Measurements from ENCODE around the gene AVPR2. TPM values are rescaled to one million over a fixed set of nuclear protein-coding genes. Genes with fewer than 3 reads are reported as not detected.

Gene AVPR2
- total RNA-seq, 1 donor from 2014 or later, result 3.0 TPM

DNA sequence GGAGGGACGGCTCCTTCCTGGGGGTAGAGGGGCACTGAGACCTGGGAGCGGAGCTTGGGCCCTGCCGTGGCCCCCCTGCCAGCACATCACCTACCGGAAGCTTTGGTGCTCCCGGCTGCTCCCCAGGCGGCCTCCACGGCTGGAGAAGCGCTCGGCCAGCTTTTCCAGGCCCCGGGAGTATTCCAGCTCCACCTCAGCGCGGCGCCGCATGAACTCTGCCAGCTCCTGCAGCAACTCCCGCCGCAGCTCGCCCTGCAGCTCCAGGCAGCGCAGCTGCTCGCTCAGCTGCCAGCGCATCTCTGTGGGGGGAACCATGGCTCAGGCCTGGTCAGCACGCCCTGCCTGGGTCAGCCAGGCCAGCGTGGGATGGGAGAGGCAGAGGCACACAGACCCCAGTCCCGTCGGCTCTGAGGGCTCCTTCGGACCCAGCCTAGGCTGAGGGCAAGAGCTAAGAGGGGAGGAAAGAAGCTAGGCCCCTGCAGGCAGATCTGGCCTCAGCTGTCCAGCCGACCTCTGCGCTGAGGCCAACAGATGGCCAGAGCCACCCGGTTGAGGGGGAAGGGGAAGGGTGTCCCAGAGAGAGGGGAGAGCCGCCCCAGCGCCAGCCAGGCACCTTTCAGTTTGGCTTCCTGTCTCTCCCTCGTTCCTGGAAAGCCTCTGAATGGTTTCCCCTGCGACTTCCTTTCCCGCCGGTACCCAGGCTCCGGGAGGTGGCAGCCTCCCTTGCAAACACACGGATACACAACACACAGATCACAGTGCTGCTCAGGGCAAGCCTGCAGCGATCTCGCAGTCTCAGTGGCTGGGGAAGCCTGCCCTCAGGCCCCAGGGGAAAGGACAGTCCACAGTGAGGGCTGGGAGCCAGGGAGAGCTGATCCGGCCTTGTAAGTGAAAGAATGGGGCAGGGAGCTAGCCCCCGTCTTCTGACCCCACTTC is 17.3 kb downstream of the AVPR2 start:
- no peaks in the 10 kb centered on the region for H3K36me3 ChIP-seq
- TF ChIP-seq, protein P1, sequence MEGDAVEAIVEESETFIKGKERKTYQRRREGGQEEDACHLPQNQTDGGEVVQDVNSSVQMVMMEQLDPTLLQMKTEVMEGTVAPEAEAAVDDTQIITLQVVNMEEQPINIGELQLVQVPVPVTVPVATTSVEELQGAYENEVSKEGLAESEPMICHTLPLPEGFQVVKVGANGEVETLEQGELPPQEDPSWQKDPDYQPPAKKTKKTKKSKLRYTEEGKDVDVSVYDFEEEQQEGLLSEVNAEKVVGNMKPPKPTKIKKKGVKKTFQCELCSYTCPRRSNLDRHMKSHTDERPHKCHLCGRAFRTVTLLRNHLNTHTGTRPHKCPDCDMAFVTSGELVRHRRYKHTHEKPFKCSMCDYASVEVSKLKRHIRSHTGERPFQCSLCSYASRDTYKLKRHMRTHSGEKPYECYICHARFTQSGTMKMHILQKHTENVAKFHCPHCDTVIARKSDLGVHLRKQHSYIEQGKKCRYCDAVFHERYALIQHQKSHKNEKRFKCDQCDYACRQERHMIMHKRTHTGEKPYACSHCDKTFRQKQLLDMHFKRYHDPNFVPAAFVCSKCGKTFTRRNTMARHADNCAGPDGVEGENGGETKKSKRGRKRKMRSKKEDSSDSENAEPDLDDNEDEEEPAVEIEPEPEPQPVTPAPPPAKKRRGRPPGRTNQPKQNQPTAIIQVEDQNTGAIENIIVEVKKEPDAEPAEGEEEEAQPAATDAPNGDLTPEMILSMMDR (IDR thresholded peaks at IDR 0.05), result no peak
- H3K27me3 ChIP-seq, result no peaks in the 10 kb centered on the region
- ATAC-seq (no peak), DNase-seq (no peak)
- intact Hi-C loops (cut with DNase I), result no loop called here
- no peak overlapping the region for H3K4me3 ChIP-seq
- peaks cover 13% of the 10 kb centered on the region for H3K4me1 ChIP-seq
- H3K9me3 ChIP-seq, result no peaks in the 10 kb centered on the region
- no peak overlapping the region for H3K27ac ChIP-seq

DNA sequence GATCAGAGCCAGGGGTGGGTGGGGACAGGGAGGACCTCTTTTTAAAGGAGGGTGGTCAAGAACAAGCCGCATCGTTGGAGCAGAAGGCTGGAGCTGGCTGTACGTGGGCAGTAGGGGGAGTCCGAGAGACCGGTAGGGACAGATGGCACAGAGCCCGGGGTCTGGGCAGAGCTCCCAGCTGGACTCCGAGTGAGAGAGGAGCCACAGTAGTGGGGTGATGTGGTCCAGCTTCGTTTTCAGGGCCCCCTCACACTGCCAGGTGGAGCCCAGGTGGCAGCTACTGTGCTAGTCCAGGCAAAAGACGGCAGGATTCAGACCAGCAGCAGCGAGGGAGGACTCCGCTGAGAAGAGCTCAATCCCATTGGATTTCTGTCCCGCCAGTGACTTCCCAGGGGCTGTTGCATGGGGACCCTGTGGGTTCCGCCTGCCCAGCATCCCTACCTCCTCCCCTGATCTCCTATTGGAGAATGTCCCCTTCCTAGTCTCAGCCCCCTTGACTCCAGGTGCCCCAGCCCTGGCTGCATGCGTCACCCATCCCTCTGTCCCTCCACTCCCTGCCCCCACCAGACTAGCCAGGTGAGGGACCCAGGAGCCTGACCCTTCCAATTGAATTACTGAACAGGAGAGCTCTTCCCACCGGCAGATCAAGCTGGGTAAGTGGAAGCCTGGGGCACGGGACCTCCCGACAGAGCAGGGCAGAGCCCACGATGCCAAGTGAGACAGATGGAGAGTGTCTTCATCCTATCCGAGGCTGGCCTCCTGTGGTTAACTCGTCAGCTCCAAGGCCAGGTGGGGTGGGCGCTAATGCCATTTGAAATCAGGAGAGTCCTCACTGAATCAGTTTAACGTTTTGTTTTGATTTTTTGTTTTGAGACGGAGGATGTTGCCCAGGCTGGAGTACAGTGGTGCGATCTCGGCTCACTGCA is 18.7 kb downstream of the AVPR2 start:
- TF ChIP-seq, protein P1 (IDR thresholded peaks at IDR 0.05), result peak; percentile 44
- Histone ChIP-seq H3K9me3 (no peaks in the 10 kb centered on the region), H3K36me3 (no peaks in the 10 kb centered on the region), H3K27me3 (no peaks in the 10 kb centered on the region), H3K4me1 (peaks cover 13% of the 10 kb centered on the region), H3K4me3 (no peak overlapping the region), H3K27ac (no peak overlapping the region)
- ATAC-seq, result peak; percentile 55
- intact Hi-C loops (cut with DNase I), result no loop called here
- peak; percentile 85 for DNase-seq

DNA sequence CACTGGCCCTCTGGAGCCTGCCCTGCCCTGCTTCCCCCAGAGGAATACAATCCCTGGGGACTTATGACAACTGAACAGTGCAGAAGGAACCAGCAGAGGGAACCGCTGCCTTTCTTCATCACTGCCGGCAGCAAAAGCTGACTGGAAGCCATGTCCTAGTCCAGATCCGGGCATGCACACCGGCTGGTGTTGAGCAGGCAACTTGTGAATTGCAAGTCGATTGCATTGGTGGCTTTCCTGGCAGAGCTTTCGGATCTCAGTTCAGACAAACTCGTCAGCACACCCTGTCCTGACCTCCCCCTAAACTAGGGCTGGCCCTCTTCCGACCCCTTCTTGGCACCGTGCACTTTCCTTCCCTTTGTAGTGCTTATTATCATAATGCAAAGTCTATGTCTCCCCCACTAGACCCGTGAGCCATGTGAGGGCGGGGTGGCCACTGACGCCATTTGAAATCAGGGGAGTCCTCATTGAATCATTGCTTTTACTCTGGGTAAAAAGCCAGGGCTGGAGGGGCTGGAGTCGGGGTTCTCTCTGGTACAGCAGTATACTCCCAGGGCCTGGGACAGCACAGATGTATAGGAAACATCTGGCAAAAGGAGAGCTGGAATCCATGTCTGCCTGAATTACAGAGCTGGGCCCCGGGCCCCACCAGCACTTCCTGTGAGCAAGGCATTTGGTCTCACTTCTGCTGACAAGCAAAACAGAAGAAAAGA is 19.8 kb downstream of the AVPR2 start:
- peaks cover 18% of the 10 kb centered on the region for H3K4me1 ChIP-seq
- ATAC-seq (no peak), DNase-seq (no peak)
- no peaks in the 10 kb centered on the region for H3K36me3 ChIP-seq
- H3K27ac ChIP-seq, result peak overlapping the region; percentile 92
- intact Hi-C loops (cut with DNase I), result no loop called here
- H3K9me3 ChIP-seq, result no peaks in the 10 kb centered on the region
- peak overlapping the region; percentile 60 for H3K4me3 ChIP-seq
- TF ChIP-seq, protein P1 (IDR thresholded peaks at IDR 0.05), result peak; percentile 27
- no peaks in the 10 kb centered on the region for H3K27me3 ChIP-seq

DNA sequence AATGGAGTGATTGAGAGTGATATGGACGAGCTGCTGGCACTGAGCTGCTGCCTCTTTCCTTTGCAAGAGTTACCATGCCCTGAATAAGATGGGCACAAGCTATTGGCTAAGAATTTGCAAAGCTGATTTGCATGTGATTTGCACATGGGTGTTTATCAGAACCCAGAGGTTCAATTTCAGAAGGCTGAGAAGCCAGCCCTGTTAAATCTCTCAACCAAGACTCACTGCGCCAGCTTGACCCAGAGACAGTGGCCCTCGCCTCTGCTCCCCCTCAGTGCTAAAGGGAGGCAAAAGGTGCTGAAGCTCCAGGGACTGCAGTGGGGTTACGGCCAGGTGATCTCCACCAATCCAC is 20.9 kb downstream of the AVPR2 start:
- intact Hi-C loops (cut with DNase I), result no loop called here
- Histone ChIP-seq H3K27me3 (no peaks in the 10 kb centered on the region), H3K4me3 (peak overlapping the region; percentile 60), H3K9me3 (no peaks in the 10 kb centered on the region), H3K4me1 (peaks cover 18% of the 10 kb centered on the region), H3K27ac (peak overlapping the region; percentile 92), H3K36me3 (no peaks in the 10 kb centered on the region)
- TF ChIP-seq, protein P1 (IDR thresholded peaks at IDR 0.05), result no peak
- DNase-seq (no peak), ATAC-seq (no peak)
